GM18517 (cell line): ENCODE results near the gene SRGAP2B.
A peak's percentile ranks its signal among the peaks of the same experiment; 100 is the strongest.
"Not testable (repeated sequence)": the region's sequence is repeated elsewhere in the genome, so short reads cannot be mapped to it uniquely, and the experiment has no call there.

Experiments used
- ATAC-seq: cut with Tn5 transposase; IDR thresholded peaks from one replicate; pipeline ENCODE4 v1.9.1; 2021; ENCODE audit warnings: mild to moderate bottlenecking, moderate library complexity; ENCODE audit not compliant: unreplicated experiment

Gene SRGAP2B

GRCh38 chr1:145047553-145047952 lies 47.6 kb downstream of the SRGAP2B start:
- peak; percentile 78 for ATAC-seq

GRCh38 chr1:145045571-145046273 lies 49.4 kb downstream of the SRGAP2B start:
- not testable (repeated sequence) for ATAC-seq

- ATAC-seq = peak; percentile 98
Measured at GRCh38 chr1:145041519-145041918, 53.6 kb downstream of the SRGAP2B start.

- not testable (repeated sequence) for ATAC-seq
Measured at GRCh38 chr1:145036019-145036418, 59.1 kb downstream of the SRGAP2B start.

GRCh38 chr1:145033523-145033922 lies 61.6 kb downstream of the SRGAP2B start:
- not testable (repeated sequence) for ATAC-seq

GRCh38 chr1:145027251-145027650 lies 67.9 kb downstream of the SRGAP2B start:
- not testable (repeated sequence) for ATAC-seq

- ATAC-seq = not testable (repeated sequence)
Measured at GRCh38 chr1:145025286-145025685, 69.8 kb downstream of the SRGAP2B start.

GRCh38 chr1:145022259-145022658 lies 72.9 kb downstream of the SRGAP2B start:
- not testable (repeated sequence) for ATAC-seq

- ATAC-seq = not testable (repeated sequence)
Measured at GRCh38 chr1:145021749-145022148, 73.4 kb downstream of the SRGAP2B start.

- not testable (repeated sequence) for ATAC-seq
Measured at GRCh38 chr1:145019709-145020108, 75.4 kb downstream of the SRGAP2B start.

- not testable (repeated sequence) for ATAC-seq
Measured at GRCh38 chr1:145017725-145018124, 77.4 kb downstream of the SRGAP2B start.

GRCh38 chr1:145016492-145016862 lies 78.7 kb downstream of the SRGAP2B start:
- ATAC-seq = not testable (repeated sequence)

GRCh38 chr1:145015744-145016491 lies 79.2 kb downstream of the SRGAP2B start:
- ATAC-seq = not testable (repeated sequence)

- ATAC-seq = not testable (repeated sequence)
Measured at GRCh38 chr1:145013353-145013752, 81.8 kb downstream of the SRGAP2B start.

GRCh38 chr1:145011811-145012210 lies 83.3 kb downstream of the SRGAP2B start:
- ATAC-seq = not testable (repeated sequence)

GRCh38 chr1:145010580-145010979 lies 84.5 kb downstream of the SRGAP2B start:
- not testable (repeated sequence) for ATAC-seq

- not testable (repeated sequence) for ATAC-seq
Measured at GRCh38 chr1:145009928-145010327, 85.2 kb downstream of the SRGAP2B start.

- ATAC-seq = peak; percentile 56
Measured at GRCh38 chr1:145008388-145008787, 86.7 kb downstream of the SRGAP2B start.

- ATAC-seq = not testable (repeated sequence)
Measured at GRCh38 chr1:145005142-145005541, 90.0 kb downstream of the SRGAP2B start.

GRCh38 chr1:145001381-145001780 lies 93.7 kb downstream of the SRGAP2B start:
- not testable (repeated sequence) for ATAC-seq

- not testable (repeated sequence) for ATAC-seq
Measured at GRCh38 chr1:145000743-145001326, 94.3 kb downstream of the SRGAP2B start.
